Mesenchymal stem cell (in vitro differentiated cells and primary cell): Measurements from ENCODE around the gene PTPRD.
A peak's percentile ranks its signal among the peaks of the same experiment; 100 is the strongest.

Source experiments
- DNase-seq: peaks from one replicate; pipeline ENCODE4 v3.0.0-alpha.2; 2013
- H2AFZ ChIP-seq: one replicate; pipeline ENCODE4 v1.6.1; 2013; ENCODE audit warnings: low read depth, mild to moderate bottlenecking, control low read depth, inconsistent platforms, low read length, moderate library complexity
- H2AK5ac ChIP-seq: 2 replicates; pipeline ENCODE4 v1.6.1; 2013; ENCODE audit warnings: low read length, moderate library complexity, mild to moderate bottlenecking, inconsistent platforms; ENCODE audit not compliant: severe bottlenecking
- H2BK120ac ChIP-seq: one replicate; pipeline ENCODE4 v1.6.1; 2013; ENCODE audit warnings: low read depth, mild to moderate bottlenecking, inconsistent platforms, low read length, moderate library complexity
- H2BK12ac ChIP-seq, 2 experiments: one replicate each; pipeline ENCODE4 v1.6.1; 2013; ENCODE audit warnings: inconsistent platforms in 2 of 2, low read length in 2 of 2, mild to moderate bottlenecking in 2 of 2, moderate library complexity in 2 of 2, control low read depth in 1 of 2
- H2BK15ac ChIP-seq: one replicate; pipeline ENCODE4 v1.6.1; 2013; ENCODE audit warnings: mild to moderate bottlenecking, low read depth, inconsistent platforms; ENCODE audit not compliant: poor library complexity, severe bottlenecking
- H2BK5ac ChIP-seq: 2 replicates; pipeline ENCODE4 v1.6.1; 2013; ENCODE audit warnings: low read depth, mild to moderate bottlenecking, low read length, control low read depth, inconsistent platforms; ENCODE audit not compliant: poor library complexity, severe bottlenecking
- H3K14ac ChIP-seq, 2 experiments: one replicate each; pipeline ENCODE4 v1.6.1; 2013; ENCODE audit warnings: inconsistent platforms in 2 of 2, low read length in 2 of 2, control low read depth in 1 of 2, mild to moderate bottlenecking in 1 of 2, moderate library complexity in 1 of 2
- H3K18ac ChIP-seq, 2 experiments: one replicate each; pipeline ENCODE4 v1.6.1; 2013; ENCODE audit warnings: inconsistent platforms in 2 of 2, low read length in 2 of 2, control low read depth in 1 of 2, low read depth in 1 of 2, mild to moderate bottlenecking in 1 of 2
- H3K23ac ChIP-seq, 2 experiments: one replicate each; pipeline ENCODE4 v1.6.1; 2013; ENCODE audit warnings: inconsistent platforms in 2 of 2, low read length in 2 of 2, mild to moderate bottlenecking in 2 of 2, moderate library complexity in 2 of 2, control low read depth in 1 of 2
- H3K27ac ChIP-seq: 2 replicates; pipeline ENCODE4 v1.5.1; 2013; ENCODE audit warnings: mild to moderate bottlenecking, moderate library complexity, low read length, control low read depth, inconsistent platforms; ENCODE audit not compliant: poor library complexity, severe bottlenecking
- H3K27me3 ChIP-seq, 2 experiments: 2 replicates each; pipeline versions ENCODE4 v1.6.1 to v1.7.0; 2013; ENCODE audit warnings: low read length in 2 of 2, mild to moderate bottlenecking in 2 of 2, moderate library complexity in 2 of 2, control low read depth in 1 of 2, inconsistent platforms in 1 of 2; ENCODE audit not compliant: control insufficient read depth in 1 of 2, insufficient read depth in 1 of 2
- H3K36me3 ChIP-seq, 2 experiments: 2 replicates each; pipeline versions ENCODE4 v1.6.1 to v1.7.0; 2013; ENCODE audit warnings: low read length in 2 of 2, control low read depth in 1 of 2, inconsistent platforms in 1 of 2, low read depth in 1 of 2, mild to moderate bottlenecking in 1 of 2; ENCODE audit not compliant: insufficient read depth in 2 of 2, control insufficient read depth in 1 of 2
- H3K4ac ChIP-seq, 2 experiments: one replicate each; pipeline ENCODE4 v1.6.1; 2013; ENCODE audit warnings: inconsistent platforms in 2 of 2, low read length in 2 of 2, mild to moderate bottlenecking in 2 of 2, moderate library complexity in 2 of 2, control low read depth in 1 of 2, low read depth in 1 of 2
- H3K4me1 ChIP-seq: 2 replicates; pipeline ENCODE4 v1.6.1; 2013; ENCODE audit warnings: low read depth, low read length, control low read depth; ENCODE audit not compliant: control insufficient read depth, insufficient read depth
- H3K4me2 ChIP-seq: 2 replicates; pipeline ENCODE4 v1.6.1; 2013; ENCODE audit warnings: low read length, mild to moderate bottlenecking, inconsistent platforms; ENCODE audit not compliant: poor library complexity, severe bottlenecking
- H3K4me3 ChIP-seq, 2 experiments: 2 replicates each; pipeline versions ENCODE4 v1.5.1 to v1.7.0; 2013; ENCODE audit warnings: low read length in 2 of 2, mild to moderate bottlenecking in 2 of 2, control low read depth in 1 of 2, low read depth in 1 of 2; ENCODE audit not compliant: insufficient read depth in 1 of 2
- H3K79me1 ChIP-seq: replicated peaks from 2 replicates; pipeline ENCODE4 v1.6.1; 2013; ENCODE audit warnings: mild to moderate bottlenecking, control low read depth, low read length, inconsistent platforms; ENCODE audit not compliant: poor library complexity, severe bottlenecking
- H3K9ac ChIP-seq: 2 replicates; pipeline ENCODE4 v1.7.0; 2013; ENCODE audit warnings: mild to moderate bottlenecking, low read length, moderate library complexity
- H3K9me3 ChIP-seq: 2 replicates; pipeline ENCODE4 v1.7.0; 2013; ENCODE audit warnings: mild to moderate bottlenecking, low read length; ENCODE audit not compliant: control insufficient read depth
- H4K8ac ChIP-seq: one replicate; pipeline ENCODE4 v1.6.1; 2013; ENCODE audit warnings: inconsistent platforms, mild to moderate bottlenecking, low read length, moderate library complexity
- H4K91ac ChIP-seq: one replicate; pipeline ENCODE4 v1.6.1; 2013; ENCODE audit warnings: mild to moderate bottlenecking, low read length, inconsistent platforms
- WGBS: methylation state at CpG from one replicate; pipeline ENCODE4 v1.1.7; 2013; ENCODE audit warnings: mixed read lengths; 5-methylcytosine and 5-hydroxymethylcytosine counted together

PTPRD gene

DNA sequence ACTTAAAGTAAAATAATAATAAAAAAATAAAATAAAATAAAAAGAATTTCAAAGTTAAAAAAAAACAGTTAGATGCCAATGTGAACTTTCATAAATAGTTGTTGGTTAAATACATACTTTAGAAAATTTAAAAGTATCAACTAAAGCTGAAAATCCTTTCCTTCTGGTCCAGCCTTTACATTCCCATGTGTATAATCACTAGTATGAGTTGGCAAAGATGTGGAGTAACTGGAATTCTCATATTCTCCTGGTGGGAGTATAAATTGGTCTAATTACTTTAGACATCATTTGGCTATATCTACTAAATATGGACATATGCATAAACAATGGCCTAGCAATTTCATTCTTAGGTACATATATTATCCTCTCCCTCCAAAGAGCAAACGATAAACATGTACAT lies 619.9 kb downstream of the PTPRD start:
- no peaks in the 10 kb centered on the region for H3K79me1 ChIP-seq
- H3K4me3 ChIP-seq = no peak overlapping the region
- H2AFZ ChIP-seq = no peak overlapping the region
- H4K91ac ChIP-seq = no peak overlapping the region
- no peak overlapping the region for H3K27ac ChIP-seq
- no peaks in the 10 kb centered on the region for H3K9me3 ChIP-seq
- H3K36me3 ChIP-seq = peaks cover 0 to 3% of the 10 kb centered on the region in 2 experiments
- no peak overlapping the region for H4K8ac ChIP-seq
- no peak overlapping the region for H2BK12ac ChIP-seq
- no peak overlapping the region for H2BK5ac ChIP-seq
- no peak overlapping the region for H3K4ac ChIP-seq
- H3K18ac ChIP-seq = no peak overlapping the region
- no peak overlapping the region for H2BK15ac ChIP-seq
- no peak overlapping the region for H2AK5ac ChIP-seq
- no peak overlapping the region for H3K23ac ChIP-seq
- H2BK120ac ChIP-seq = no peak overlapping the region
- H3K9ac ChIP-seq = no peak overlapping the region
- no peaks in the 10 kb centered on the region for H3K27me3 ChIP-seq
- DNase-seq = no peak
- H3K4me2 ChIP-seq = no peak overlapping the region
- no peaks in the 10 kb centered on the region for H3K4me1 ChIP-seq
- H3K14ac ChIP-seq = no peak overlapping the region
- WGBS = 83% methylated on average over 1 of the region's 1 CpG

DNA sequence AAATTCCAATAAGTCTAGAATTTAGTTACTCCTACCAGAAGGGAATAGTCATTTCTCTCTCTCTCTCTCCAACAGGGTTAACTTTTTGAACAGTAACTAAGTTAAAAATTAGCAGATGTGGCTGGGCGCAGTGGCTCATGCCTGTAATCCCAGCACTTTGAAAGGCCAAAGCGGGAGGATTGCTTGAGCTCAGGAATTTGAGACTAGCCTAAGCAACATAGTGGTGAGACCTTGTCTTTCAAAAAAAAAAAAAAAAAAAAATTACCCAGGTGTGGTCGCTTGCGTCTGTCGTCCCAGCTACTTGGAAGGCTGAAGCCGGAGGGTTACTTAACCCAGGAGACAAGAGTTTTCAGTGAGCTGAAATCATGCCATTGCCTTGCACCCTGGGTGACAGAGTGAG lies 639.7 kb downstream of the PTPRD start:
- no peak overlapping the region for H4K91ac ChIP-seq
- no peak overlapping the region for H2BK12ac ChIP-seq
- H3K9me3 ChIP-seq = no peaks in the 10 kb centered on the region
- H3K27ac ChIP-seq = peak overlapping the region; percentile 39
- no peak overlapping the region for H2BK5ac ChIP-seq
- H2BK15ac ChIP-seq = no peak overlapping the region
- H4K8ac ChIP-seq = no peak overlapping the region
- H3K23ac ChIP-seq = no peak overlapping the region
- no peak overlapping the region for H2AK5ac ChIP-seq
- H3K4me1 ChIP-seq = no peaks in the 10 kb centered on the region
- peak overlapping the region; percentile 24 for H3K4me2 ChIP-seq
- H3K18ac ChIP-seq = no peak overlapping the region
- 93% methylated on average over 6 of the region's 6 CpGs for WGBS
- no peak overlapping the region for H3K4me3 ChIP-seq
- no peak overlapping the region for H3K14ac ChIP-seq
- H3K36me3 ChIP-seq = no peaks in the 10 kb centered on the region
- H3K79me1 ChIP-seq = no peaks in the 10 kb centered on the region
- no peaks in the 10 kb centered on the region for H3K27me3 ChIP-seq
- H3K4ac ChIP-seq = no peak overlapping the region
- H2AFZ ChIP-seq = no peak overlapping the region
- H3K9ac ChIP-seq = no peak overlapping the region
- DNase-seq = no peak
- no peak overlapping the region for H2BK120ac ChIP-seq

DNA sequence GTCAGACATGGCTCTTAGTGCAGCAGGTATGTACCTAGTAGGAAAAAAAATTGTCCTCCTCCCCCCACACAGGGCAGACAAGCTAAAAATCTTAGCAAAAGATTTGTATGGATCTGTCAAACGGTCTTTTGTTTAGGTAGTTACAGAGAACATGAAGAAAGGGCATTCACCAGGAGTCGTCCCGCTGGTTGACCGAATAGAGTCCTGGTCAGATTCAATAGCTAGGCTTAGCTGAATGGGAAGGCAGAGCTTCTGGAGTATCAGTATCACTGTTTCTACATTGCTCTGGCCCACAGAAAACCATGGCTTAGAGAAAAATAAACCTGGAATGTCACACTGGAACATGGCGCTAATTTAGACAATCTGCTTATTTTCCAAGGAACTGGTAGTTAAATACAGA lies 642.3 kb downstream of the PTPRD start:
- Histone ChIP-seq H3K27me3 (peaks cover 0 to 6% of the 10 kb centered on the region in 2 experiments), H3K79me1 (no peaks in the 10 kb centered on the region), H2BK120ac (no peak overlapping the region), H3K27ac (no peak overlapping the region), H3K36me3 (no peaks in the 10 kb centered on the region), H2AK5ac (peak overlapping the region; percentile 77), H4K91ac (no peak overlapping the region), H3K14ac (no peak overlapping the region), H3K18ac (no peak overlapping the region), H3K9ac (no peak overlapping the region), H2BK15ac (no peak overlapping the region), H4K8ac (no peak overlapping the region), H2AFZ (no peak overlapping the region), H3K4me1 (no peaks in the 10 kb centered on the region), H3K4me2 (no peak overlapping the region), H2BK12ac (no peak overlapping the region), H3K9me3 (no peaks in the 10 kb centered on the region), H3K4me3 (no peak overlapping the region), H3K4ac (no peak overlapping the region), H3K23ac (no peak overlapping the region), H2BK5ac (peak overlapping the region; percentile 51)
- no peak for DNase-seq
- WGBS = 94% methylated on average over 4 of the region's 5 CpGs

DNA sequence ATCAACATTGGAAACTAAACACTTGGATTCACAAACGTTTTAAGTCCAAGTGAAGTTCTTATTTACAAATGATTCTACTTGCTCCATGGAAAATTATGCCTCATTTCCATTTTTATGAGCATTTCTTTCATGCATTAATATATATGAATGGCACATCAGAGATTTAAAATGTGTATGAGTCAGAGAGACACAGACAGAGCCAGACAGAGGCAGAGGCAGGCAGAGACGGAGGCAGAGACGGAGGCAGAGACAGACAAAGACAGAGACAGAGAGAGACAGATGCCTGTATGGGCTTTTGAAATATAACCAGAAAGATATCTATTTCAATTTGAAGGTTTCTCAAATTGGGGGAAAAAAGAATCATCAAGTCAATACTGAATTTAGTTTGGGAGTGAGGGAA lies 649.0 kb downstream of the PTPRD start:
- Histone ChIP-seq H2AFZ (no peak overlapping the region), H4K8ac (no peak overlapping the region), H3K27me3 (peaks cover 0 to 10% of the 10 kb centered on the region in 2 experiments), H3K4me3 (no peak overlapping the region), H3K9ac (no peak overlapping the region), H2BK5ac (no peak overlapping the region), H3K18ac (no peak overlapping the region), H3K36me3 (no peaks in the 10 kb centered on the region), H3K4ac (no peak overlapping the region), H2BK15ac (no peak overlapping the region), H3K23ac (no peak overlapping the region), H2BK12ac (no peak overlapping the region), H2AK5ac (no peak overlapping the region), H3K79me1 (no peaks in the 10 kb centered on the region), H3K14ac (no peak overlapping the region), H2BK120ac (no peak overlapping the region), H3K4me1 (no peaks in the 10 kb centered on the region), H3K9me3 (no peaks in the 10 kb centered on the region), H4K91ac (no peak overlapping the region), H3K4me2 (no peak overlapping the region), H3K27ac (no peak overlapping the region)
- 85% methylated on average over 2 of the region's 3 CpGs for WGBS
- DNase-seq = no peak
